ENCODE results near the gene MTOR. TPM values are rescaled to one million over a fixed set of nuclear protein-coding genes. Genes with fewer than 3 reads are reported as not detected.

Gene MTOR
- total RNA-seq, 1 donor from 2014 or later = 55.8 TPM

- Mint-ChIP-seq H3K27ac (peak overlapping the region; percentile 38), H3K36me3 (peaks cover 15% of the 10 kb centered on the region)
- no peak overlapping the region for H3K4me2 ChIP-seq
Measured at GRCh38 chr1:11151826-11152612, 110.3 kb downstream of the MTOR start.

GRCh38 chr1:11151114-11151513 lies 111.2 kb downstream of the MTOR start:
- Histone ChIP-seq H3K79me2 (ENCODE audit: low read depth) (no peaks in the 10 kb centered on the region), H3K9me3 (ENCODE audit: low read depth) (no peaks in the 10 kb centered on the region), H2AFZ (replicated peaks) (no peak overlapping the region), H3F3A (ENCODE audit: low read depth) (no peaks in the 10 kb centered on the region), H3K36me3 (peaks cover 3% of the 10 kb centered on the region), H3K9ac (no peak overlapping the region), H3K4me1 (no peaks in the 10 kb centered on the region), H3K27me3 (no peaks in the 10 kb centered on the region), H3K4me3 (no peak overlapping the region), H3K4me2 (no peak overlapping the region), H3K27ac (no peak overlapping the region), H4K20me1 (ENCODE audit: low read depth) (no peaks in the 10 kb centered on the region)
- Mint-ChIP-seq H3K4me3 (no peak overlapping the region), H3K27me3 (ENCODE audit: insufficient read depth, low read depth) (no peaks in the 10 kb centered on the region), H3K36me3 (peaks cover 13% of the 10 kb centered on the region), H3K9me3 (no peaks in the 10 kb centered on the region), H3K27ac (no peak overlapping the region), H3K4me1 (no peaks in the 10 kb centered on the region)
- TF ChIP-seq CTCF (IDR thresholded peaks at IDR 0.05) = no peak
- no peak for TF ChIP-seq EZH2phosphoT487 (IDR thresholded peaks at IDR 0.05)
- DNase-seq (ENCODE audit: low spot score) = no peak

More at GRCh38 chr1:11151826-11152612, 110.3 kb downstream of the MTOR start:
- H3K9me3 ChIP-seq (ENCODE audit: low read depth) = no peaks in the 10 kb centered on the region
- H3K36me3 ChIP-seq = peaks cover 3% of the 10 kb centered on the region
- H4K20me1 ChIP-seq (ENCODE audit: low read depth) = no peaks in the 10 kb centered on the region
- no peak overlapping the region for H3K4me3 ChIP-seq
- H3K9ac ChIP-seq = no peak overlapping the region
- H3K27me3 Mint-ChIP-seq (ENCODE audit: insufficient read depth, low read depth) = no peaks in the 10 kb centered on the region
- H3K4me3 Mint-ChIP-seq = no peak overlapping the region
- no peak for TF ChIP-seq CTCF (IDR thresholded peaks at IDR 0.05)
- no peak for TF ChIP-seq EZH2phosphoT487 (IDR thresholded peaks at IDR 0.05)
- no peak for TF ChIP-seq EZH2 (IDR thresholded peaks at IDR 0.05)
- no peaks in the 10 kb centered on the region for H3K9me3 Mint-ChIP-seq
- H3K4me1 Mint-ChIP-seq = no peaks in the 10 kb centered on the region
- DNase-seq (ENCODE audit: low spot score) = no peak
- no peak overlapping the region for H2AFZ ChIP-seq (replicated peaks)
- no peak overlapping the region for H3K27ac ChIP-seq
- no peaks in the 10 kb centered on the region for H3K79me2 ChIP-seq (ENCODE audit: low read depth)
- no peaks in the 10 kb centered on the region for H3K4me1 ChIP-seq
- H3K27me3 ChIP-seq = no peaks in the 10 kb centered on the region
- no peaks in the 10 kb centered on the region for H3F3A ChIP-seq (ENCODE audit: low read depth)

- H3K79me2 ChIP-seq (ENCODE audit: low read depth) = no peaks in the 10 kb centered on the region
- no peak overlapping the region for H3K27ac ChIP-seq
- TF ChIP-seq EZH2 (IDR thresholded peaks at IDR 0.05) (no peak), EZH2phosphoT487 (IDR thresholded peaks at IDR 0.05) (no peak), CTCF (IDR thresholded peaks at IDR 0.05) (no peak)
- Mint-ChIP-seq H3K27me3 (ENCODE audit: insufficient read depth, low read depth) (peaks cover 2% of the 10 kb centered on the region), H3K4me3 (no peak overlapping the region), H3K36me3 (peaks cover 16% of the 10 kb centered on the region), H3K9me3 (no peaks in the 10 kb centered on the region), H3K27ac (no peak overlapping the region), H3K4me1 (no peaks in the 10 kb centered on the region)
- H3K9ac ChIP-seq = no peak overlapping the region
- no peak overlapping the region for H3K4me2 ChIP-seq
- peaks cover 3% of the 10 kb centered on the region for H3K36me3 ChIP-seq
- H3K4me3 ChIP-seq = no peak overlapping the region
- no peaks in the 10 kb centered on the region for H4K20me1 ChIP-seq (ENCODE audit: low read depth)
- DNase-seq (ENCODE audit: low spot score) = no peak
- no peaks in the 10 kb centered on the region for H3K27me3 ChIP-seq
- no peaks in the 10 kb centered on the region for H3K4me1 ChIP-seq
- no peaks in the 10 kb centered on the region for H3K9me3 ChIP-seq (ENCODE audit: low read depth)
- H2AFZ ChIP-seq (replicated peaks) = no peak overlapping the region
- H3F3A ChIP-seq (ENCODE audit: low read depth) = no peaks in the 10 kb centered on the region
Measured at GRCh38 chr1:11150326-11150725, 112.0 kb downstream of the MTOR start.

All from neural progenitor cell (in vitro differentiated cells).